Lower lobe of right lung (tissue), 2 donors: Measurements from ENCODE around the gene CCDC149. TPM values are rescaled to one million over a fixed set of nuclear protein-coding genes. Genes with fewer than 3 reads are reported as not detected.

Source experiments
- ATAC-seq, 2 donors: fragments of 200-7000 bp; cut with Tn5 transposase; one replicate each; pipeline ENCODE4 v1.9.1; 2020 to 2022; ENCODE audit warnings: mild to moderate bottlenecking in 2 of 2, moderate library complexity in 2 of 2
- DNase-seq: peaks from one replicate; pipeline ENCODE4 v3.0.0-alpha.2; 2020
- H3K27ac ChIP-seq: fragments of 200-600 bp; one replicate; pipeline ENCODE4 v1.8.0; 2022
- H3K27me3 ChIP-seq: fragments of 200-600 bp; one replicate; pipeline ENCODE4 v1.8.0; 2022; ENCODE audit warnings: low read depth
- H3K36me3 ChIP-seq: fragments of 200-600 bp; one replicate; pipeline ENCODE4 v1.8.0; 2022; ENCODE audit warnings: mild to moderate bottlenecking
- H3K4me1 ChIP-seq: fragments of 200-600 bp; one replicate; pipeline ENCODE4 v1.8.0; 2022
- H3K4me3 ChIP-seq: fragments of 200-600 bp; one replicate; pipeline ENCODE4 v1.8.0; 2022; ENCODE audit warnings: mild to moderate bottlenecking
- H3K9me3 ChIP-seq: fragments of 200-600 bp; one replicate; pipeline ENCODE4 v1.8.0; 2022
- CTCF ChIP-seq: fragments of 200-600 bp; IDR thresholded peaks from one replicate; pipeline ENCODE4 v1.8.0; 2022; ENCODE audit warnings: antibody characterized with exemption, mild to moderate bottlenecking
- intact Hi-C: fragments of 100-400 bp; cut with DNase I; formaldehyde crosslinking; loops from one replicate; pipeline ENCODE4 v1.11.0; 2022
- total RNA-seq: library from RNA; stranded (reverse); fragmentation: NEBNext Ultra II Directional; extraction: Animal tissue kit (Norgen Biotek cat#: 25700); gene quantifications from one replicate; pipeline ENCODE4 v1.2.1, GENCODE V29; 2021
- donor health status: DM: no; HTN: yes; CAD: no; lungs with severe emphysema.

The CCDC149 gene
- total RNA-seq, 1 donor from 2014 or later: 23.8 TPM

GRCh38 chr4:24769571-24769970, 143.3 kb downstream of the CCDC149 start:
- Histone ChIP-seq H3K36me3 (no peaks in the 10 kb centered on the region), H3K27ac (no peak overlapping the region), H3K9me3 (no peaks in the 10 kb centered on the region), H3K4me1 (no peaks in the 10 kb centered on the region), H3K27me3 (no peaks in the 10 kb centered on the region), H3K4me3 (no peak overlapping the region)
- no peak for DNase-seq
- intact Hi-C loops: no loop called here
- no peak for ATAC-seq
- no peak for TF ChIP-seq CTCF

GRCh38 chr4:24768604-24769003, 144.2 kb downstream of the CCDC149 start:
- H3K27ac ChIP-seq: no peak overlapping the region
- no peaks in the 10 kb centered on the region for H3K36me3 ChIP-seq
- intact Hi-C loops: no loop called here
- no peak for DNase-seq
- no peaks in the 10 kb centered on the region for H3K9me3 ChIP-seq
- no peak for ATAC-seq
- H3K4me3 ChIP-seq: no peak overlapping the region
- H3K27me3 ChIP-seq: no peaks in the 10 kb centered on the region
- TF ChIP-seq CTCF: no peak
- no peaks in the 10 kb centered on the region for H3K4me1 ChIP-seq

GRCh38 chr4:24768006-24768405, 144.8 kb downstream of the CCDC149 start:
- intact Hi-C loops: no loop called here
- no peaks in the 10 kb centered on the region for H3K4me1 ChIP-seq
- H3K36me3 ChIP-seq: no peaks in the 10 kb centered on the region
- no peak for ATAC-seq
- no peaks in the 10 kb centered on the region for H3K9me3 ChIP-seq
- no peaks in the 10 kb centered on the region for H3K27me3 ChIP-seq
- no peak overlapping the region for H3K4me3 ChIP-seq
- H3K27ac ChIP-seq: no peak overlapping the region
- no peak for DNase-seq
- TF ChIP-seq CTCF: no peak

- ATAC-seq: no peak
Measured at GRCh38 chr4:24765376-24765988, 147.4 kb downstream of the CCDC149 start.

GRCh38 chr4:24764345-24764744, 148.5 kb downstream of the CCDC149 start:
- peak in 1 of 2 donors; percentile 18 for ATAC-seq
- Histone ChIP-seq H3K9me3 (no peaks in the 10 kb centered on the region), H3K4me3 (no peak overlapping the region), H3K27me3 (no peaks in the 10 kb centered on the region), H3K36me3 (no peaks in the 10 kb centered on the region), H3K4me1 (no peaks in the 10 kb centered on the region), H3K27ac (no peak overlapping the region)
- TF ChIP-seq CTCF: no peak
- no peak for DNase-seq
- intact Hi-C loops: no loop called here

More at GRCh38 chr4:24765376-24765988, 147.4 kb downstream of the CCDC149 start:
- no peak for TF ChIP-seq CTCF
- H3K9me3 ChIP-seq: no peaks in the 10 kb centered on the region
- no peaks in the 10 kb centered on the region for H3K4me1 ChIP-seq
- intact Hi-C loops: no loop called here
- H3K36me3 ChIP-seq: no peaks in the 10 kb centered on the region
- H3K27ac ChIP-seq: no peak overlapping the region
- H3K4me3 ChIP-seq: no peak overlapping the region
- DNase-seq: no peak
- H3K27me3 ChIP-seq: no peaks in the 10 kb centered on the region
